GM12873 (cell line): ENCODE measurements around the gene TACSTD2.

ENCODE experiments used
- CTCF ChIP-seq: IDR thresholded peaks from 2 replicates; pipeline ENCODE4 v1.5.1; 2012; ENCODE audit warnings: low read depth, mild to moderate bottlenecking, moderate library complexity, low read length, control low read depth; ENCODE audit not compliant: insufficient read depth; ENCODE audit errors: missing control alignments

Gene TACSTD2

GRCh38 chr1:58576727-58577653, at the start of gene TACSTD2:
Gene TACSTD2, minus strand, starts transcription at chr1:58577252. Its CDS starts 96 bp downstream, at chr1:58577156.
- no peak for TF ChIP-seq CTCF

- no peak for TF ChIP-seq CTCF
These were observed 49.2 kb upstream of the TACSTD2 start for GRCh38 chr1:58626293-58626692.

GRCh38 chr1:58622571-58622970, 45.5 kb upstream of the TACSTD2 start:
- TF ChIP-seq CTCF = no peak

- TF ChIP-seq CTCF = no peak
These were observed 44.3 kb upstream of the TACSTD2 start for GRCh38 chr1:58621391-58621790.

- no peak for TF ChIP-seq CTCF
These were observed 43.9 kb upstream of the TACSTD2 start for GRCh38 chr1:58620926-58621325.

- no peak for TF ChIP-seq CTCF
These were observed 43.2 kb upstream of the TACSTD2 start for GRCh38 chr1:58620259-58620658.

- no peak for TF ChIP-seq CTCF
These were observed 42.4 kb upstream of the TACSTD2 start for GRCh38 chr1:58619286-58620054.
